Lung (tissue), 12 donors: ENCODE measurements around the gene TSPEAR. TPM values are rescaled to one million over a fixed set of nuclear protein-coding genes. Genes with fewer than 3 reads are reported as not detected.

Experiments
- ATAC-seq: fragments of 200-7000 bp; cut with Tn5 transposase; one replicate; pipeline ENCODE4 v1.9.1; 2020; ENCODE audit warnings: moderate number of reproducible peaks; ENCODE audit not compliant: insufficient read depth, low FRiP score
- DNase-seq, 3 donors: peaks; one replicate each; pipeline ENCODE4 v3.0.0-alpha.2; 2013 to 2017
- H3K27ac ChIP-seq, 2 donors: one replicate each; pipeline ENCODE4 v1.5.1; 2013; ENCODE audit warnings: mild to moderate bottlenecking in 2 of 2, moderate library complexity in 2 of 2, control low read depth in 1 of 2, inconsistent platforms in 1 of 2, low read depth in 1 of 2, low read length in 1 of 2
- H3K27me3 ChIP-seq, 3 donors: one replicate each; pipeline ENCODE4 v1.5.1; 2013; ENCODE audit warnings: low read length in 2 of 3; ENCODE audit not compliant: control insufficient read depth in 3 of 3, insufficient read depth in 3 of 3
- H3K36me3 ChIP-seq, 4 donors: one replicate each; pipeline ENCODE4 v1.5.1; 2013; ENCODE audit warnings: low read length in 4 of 4, mild to moderate bottlenecking in 1 of 4, moderate library complexity in 1 of 4; ENCODE audit not compliant: control insufficient read depth in 4 of 4, insufficient read depth in 4 of 4
- H3K4me1 ChIP-seq, 5 donors: one replicate each; pipeline ENCODE4 v1.5.1; 2013; ENCODE audit warnings: low read length in 5 of 5, mild to moderate bottlenecking in 2 of 5, moderate library complexity in 1 of 5; ENCODE audit not compliant: control insufficient read depth in 5 of 5, insufficient read depth in 5 of 5
- H3K4me3 ChIP-seq: one replicate; pipeline ENCODE4 v1.5.1; 2013; ENCODE audit warnings: mild to moderate bottlenecking, control low read depth, moderate library complexity
- H3K9ac ChIP-seq, 2 donors: one replicate each; pipeline ENCODE4 v1.5.1; 2013; ENCODE audit warnings: low read length in 2 of 2, control low read depth in 1 of 2; ENCODE audit not compliant: insufficient read depth in 1 of 2
- H3K9me3 ChIP-seq, 4 donors: one replicate each; pipeline ENCODE4 v1.5.1; 2013; ENCODE audit warnings: low read length in 3 of 4, mild to moderate bottlenecking in 1 of 4, moderate library complexity in 1 of 4; ENCODE audit not compliant: control insufficient read depth in 4 of 4, insufficient read depth in 3 of 4
- WGBS, 2 donors: extraction: QIAGEN DNeasy Blood & Tissue Kit; methylation state at CpG; one replicate each; pipeline ENCODE4 v1.1.7; 2013; 5-methylcytosine and 5-hydroxymethylcytosine counted together
- polyA plus RNA-seq, 2 donors: library from polyadenylated mRNA; stranded (reverse); fragments of 200-250 nt; gene quantifications; one replicate each; pipeline ENCODE4 v1.2.1, GENCODE V29; 2013
- total RNA-seq, 2 donors: library from RNA; depleted of rRNA in 1 of 2; stranded (reverse); fragments of >200 nt in 1 of 2; gene quantifications; one replicate each; pipeline ENCODE4 v1.2.1, GENCODE V29; 2014 to 2021
- TF ChIP-seq, protein P1 (sequence below): IDR thresholded peaks from 2 replicates; pipeline ENCODE4 v1.5.1; 2012; ENCODE audit warnings: mild to moderate bottlenecking; ENCODE audit errors: control extremely low read depth, extremely low read depth
- donor health status: control.
- donor health status: control.
- donor health status: Bipolar disorder and iron deficiency.
- donor health status: healthy.
- donor health status: DM: yes; HTN: yes; CAD: no.

TSPEAR gene
- total and polyA plus RNA-seq, 4 donors = 0.02 to 2.1 (median 0.27) TPM

DNA sequence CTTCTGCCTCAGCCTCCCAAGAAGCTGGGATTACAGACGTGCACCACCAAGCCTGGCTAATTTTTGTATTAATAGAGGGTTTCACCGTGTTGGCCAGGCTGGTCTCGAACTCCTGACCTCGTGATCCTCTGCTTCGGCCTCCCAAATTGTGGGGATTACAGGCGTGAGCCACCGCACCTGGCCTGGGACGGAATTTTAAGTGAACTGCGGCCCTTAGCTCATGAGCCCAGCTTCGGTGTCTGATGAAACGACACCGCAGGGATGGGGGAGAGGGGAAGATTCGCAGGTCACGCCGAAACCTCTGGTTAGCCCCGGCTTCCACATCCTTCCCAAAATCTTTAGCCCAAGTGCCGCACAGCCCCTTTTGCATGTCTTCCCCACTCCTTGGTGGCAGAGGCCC lies 217.0 kb downstream of the TSPEAR start:
- H3K27me3 ChIP-seq = no peaks in the 10 kb centered on the region
- H3K9ac ChIP-seq = no peak overlapping the region
- 95 to 96% methylated on average over 17 of the region's 17 CpGs for WGBS, 2 donors
- ATAC-seq (no peak), DNase-seq (no peak)
- H3K4me1 ChIP-seq = peaks cover 0 to 9% (median 2%) of the 10 kb centered on the region in 5 donors
- peaks cover 0 to 14% (median 7%) of the 10 kb centered on the region in 4 donors for H3K9me3 ChIP-seq
- no peaks in the 10 kb centered on the region for H3K36me3 ChIP-seq
- no peak overlapping the region for H3K27ac ChIP-seq
- TF ChIP-seq, protein P1, sequence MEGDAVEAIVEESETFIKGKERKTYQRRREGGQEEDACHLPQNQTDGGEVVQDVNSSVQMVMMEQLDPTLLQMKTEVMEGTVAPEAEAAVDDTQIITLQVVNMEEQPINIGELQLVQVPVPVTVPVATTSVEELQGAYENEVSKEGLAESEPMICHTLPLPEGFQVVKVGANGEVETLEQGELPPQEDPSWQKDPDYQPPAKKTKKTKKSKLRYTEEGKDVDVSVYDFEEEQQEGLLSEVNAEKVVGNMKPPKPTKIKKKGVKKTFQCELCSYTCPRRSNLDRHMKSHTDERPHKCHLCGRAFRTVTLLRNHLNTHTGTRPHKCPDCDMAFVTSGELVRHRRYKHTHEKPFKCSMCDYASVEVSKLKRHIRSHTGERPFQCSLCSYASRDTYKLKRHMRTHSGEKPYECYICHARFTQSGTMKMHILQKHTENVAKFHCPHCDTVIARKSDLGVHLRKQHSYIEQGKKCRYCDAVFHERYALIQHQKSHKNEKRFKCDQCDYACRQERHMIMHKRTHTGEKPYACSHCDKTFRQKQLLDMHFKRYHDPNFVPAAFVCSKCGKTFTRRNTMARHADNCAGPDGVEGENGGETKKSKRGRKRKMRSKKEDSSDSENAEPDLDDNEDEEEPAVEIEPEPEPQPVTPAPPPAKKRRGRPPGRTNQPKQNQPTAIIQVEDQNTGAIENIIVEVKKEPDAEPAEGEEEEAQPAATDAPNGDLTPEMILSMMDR = no peak
- no peak overlapping the region for H3K4me3 ChIP-seq

DNA sequence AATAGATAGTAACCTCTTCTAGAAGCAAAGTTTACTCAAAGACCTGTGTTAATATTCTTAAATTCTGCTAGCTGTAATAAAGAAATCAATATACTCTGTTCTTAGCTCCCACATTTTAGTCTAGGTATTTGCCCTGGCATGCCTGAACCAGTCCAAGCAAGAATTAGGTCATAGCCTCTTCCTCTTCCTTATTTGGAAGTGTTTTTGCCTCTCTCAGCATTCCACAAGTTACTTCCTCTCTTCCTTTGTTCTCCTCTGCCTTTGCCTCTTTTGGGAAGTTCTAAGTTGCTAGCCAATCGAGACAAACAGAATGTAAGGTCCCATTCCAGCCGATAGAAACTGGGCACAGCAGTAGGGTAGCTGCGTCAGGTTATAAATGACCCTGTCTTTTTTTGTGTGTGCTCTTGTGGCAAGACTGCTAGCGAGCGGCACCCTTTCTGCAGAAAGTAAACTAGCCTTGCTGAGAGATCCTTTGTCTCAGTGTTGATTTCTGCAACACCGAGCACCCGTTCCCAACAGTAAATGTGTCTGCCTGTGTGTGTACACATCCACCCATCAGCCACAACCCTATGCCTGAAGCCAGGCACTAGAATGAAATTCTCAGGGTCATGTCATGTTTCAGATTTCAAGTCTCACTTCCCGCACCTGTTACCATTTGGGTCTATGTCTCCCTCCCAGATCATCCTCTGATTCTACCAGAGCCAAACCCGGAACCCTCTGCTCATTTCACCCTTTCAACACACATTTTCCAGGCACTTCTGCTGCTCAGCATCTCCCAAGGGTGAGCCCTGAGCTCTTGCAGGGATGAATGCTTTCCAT lies 218.6 kb downstream of the TSPEAR start:
- H3K27ac ChIP-seq = no peak overlapping the region
- DNase-seq = no peak
- peaks cover 0 to 14% (median 7%) of the 10 kb centered on the region in 4 donors for H3K9me3 ChIP-seq
- no peak for ATAC-seq
- 89% methylated on average over 9 of the region's 9 CpGs for WGBS, 2 donors
- TF ChIP-seq, protein P1 = no peak
- no peaks in the 10 kb centered on the region for H3K27me3 ChIP-seq
- H3K4me3 ChIP-seq = no peak overlapping the region
- H3K9ac ChIP-seq = no peak overlapping the region
- H3K4me1 ChIP-seq = peaks cover 0 to 5% (median 2%) of the 10 kb centered on the region in 5 donors
- H3K36me3 ChIP-seq = no peaks in the 10 kb centered on the region

DNA sequence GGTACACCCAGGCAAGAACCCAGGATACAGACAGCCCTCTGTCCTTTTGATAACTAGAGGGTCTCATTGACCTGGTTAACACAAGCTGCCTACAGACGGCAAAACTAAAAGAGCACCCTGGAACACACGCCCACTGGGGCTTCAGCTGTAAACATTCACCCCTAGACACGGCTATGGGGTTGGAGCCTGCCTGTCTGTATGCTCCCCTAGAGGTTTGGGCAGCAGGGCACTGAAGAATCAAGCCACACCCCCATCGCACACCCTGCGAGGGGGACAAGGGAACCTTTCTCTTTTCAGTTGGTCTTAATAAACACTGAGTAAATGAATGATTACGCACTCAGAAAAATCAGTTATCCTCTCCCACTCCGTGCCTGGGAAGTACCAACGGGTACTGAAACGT lies 220.6 kb downstream of the TSPEAR start:
- TF ChIP-seq, protein P1 = no peak
- DNase-seq (no peak), ATAC-seq (no peak)
- 86 to 91% methylated on average over 9 of the region's 9 CpGs for WGBS, 2 donors
- Histone ChIP-seq H3K27me3 (no peaks in the 10 kb centered on the region), H3K4me3 (no peak overlapping the region), H3K9me3 (peaks cover 0 to 14% (median 7%) of the 10 kb centered on the region in 4 donors), H3K36me3 (no peaks in the 10 kb centered on the region), H3K9ac (no peak overlapping the region), H3K4me1 (peaks cover 0 to 2% (median 0%) of the 10 kb centered on the region in 5 donors), H3K27ac (no peak overlapping the region)
